Measurements from ENCODE around the gene MAP7D1. TPM values are rescaled to one million over a fixed set of nuclear protein-coding genes. Genes with fewer than 3 reads are reported as not detected.

MAP7D1 gene
- total RNA-seq, 2 donors from 2014 or later = 119 to 120 TPM

DNA sequence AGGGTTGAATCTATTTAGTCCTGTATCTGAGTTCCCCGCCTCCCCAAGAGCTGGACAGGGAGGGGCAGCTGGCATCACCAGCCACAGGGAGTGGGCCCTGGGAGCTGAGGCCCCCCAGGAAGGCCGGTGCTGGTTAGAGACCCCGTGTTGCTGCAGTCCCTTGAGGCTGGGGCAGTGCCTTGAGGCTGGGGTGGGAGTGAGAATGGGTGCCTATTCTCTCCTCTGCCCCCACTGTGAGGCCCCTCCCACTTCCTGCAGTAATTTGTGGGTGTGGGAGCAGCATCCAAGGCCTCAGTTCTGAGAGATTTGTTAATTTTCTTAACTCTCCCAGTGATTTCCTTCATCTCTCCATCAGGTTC, 4.1 kb upstream of the MAP7D1 start:
- Histone ChIP-seq H3K36me3 (ENCODE audit: control insufficient read depth, insufficient read depth, low read length) (peaks cover 2% of the 10 kb centered on the region), H3K4me3 (ENCODE audit: low read length) (no peak overlapping the region), H3K27ac (ENCODE audit: low read depth, low read length) (peak overlapping the region; percentile 74), H3K27me3 (ENCODE audit: control insufficient read depth, insufficient read depth, low read length, poor library complexity, severe bottlenecking) (no peaks in the 10 kb centered on the region), H3K9me3 (ENCODE audit: control insufficient read depth, low read length) (no peaks in the 10 kb centered on the region), H3K4me1 (ENCODE audit: control insufficient read depth, insufficient read depth, low read length) (no peaks in the 10 kb centered on the region), H3K9ac (ENCODE audit: extremely low read depth, low read length, poor library complexity, severe bottlenecking) (no peak overlapping the region)
- H3K9me3 Mint-ChIP-seq = peaks cover 2% of the 10 kb centered on the region
- no peak for DNase-seq
- 48 to 62% methylated on average over 3 of the region's 3 CpGs for WGBS, 2 experiments (ENCODE audit: insufficient coverage in 1 of 2, insufficient read length in 1 of 2)
- H3K36me3 Mint-ChIP-seq (ENCODE audit: low read depth) = peaks cover 11% of the 10 kb centered on the region
- TF ChIP-seq, protein P1, sequence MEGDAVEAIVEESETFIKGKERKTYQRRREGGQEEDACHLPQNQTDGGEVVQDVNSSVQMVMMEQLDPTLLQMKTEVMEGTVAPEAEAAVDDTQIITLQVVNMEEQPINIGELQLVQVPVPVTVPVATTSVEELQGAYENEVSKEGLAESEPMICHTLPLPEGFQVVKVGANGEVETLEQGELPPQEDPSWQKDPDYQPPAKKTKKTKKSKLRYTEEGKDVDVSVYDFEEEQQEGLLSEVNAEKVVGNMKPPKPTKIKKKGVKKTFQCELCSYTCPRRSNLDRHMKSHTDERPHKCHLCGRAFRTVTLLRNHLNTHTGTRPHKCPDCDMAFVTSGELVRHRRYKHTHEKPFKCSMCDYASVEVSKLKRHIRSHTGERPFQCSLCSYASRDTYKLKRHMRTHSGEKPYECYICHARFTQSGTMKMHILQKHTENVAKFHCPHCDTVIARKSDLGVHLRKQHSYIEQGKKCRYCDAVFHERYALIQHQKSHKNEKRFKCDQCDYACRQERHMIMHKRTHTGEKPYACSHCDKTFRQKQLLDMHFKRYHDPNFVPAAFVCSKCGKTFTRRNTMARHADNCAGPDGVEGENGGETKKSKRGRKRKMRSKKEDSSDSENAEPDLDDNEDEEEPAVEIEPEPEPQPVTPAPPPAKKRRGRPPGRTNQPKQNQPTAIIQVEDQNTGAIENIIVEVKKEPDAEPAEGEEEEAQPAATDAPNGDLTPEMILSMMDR (conservative IDR thresholded peaks at IDR 0.05) = no peak
- peaks cover 23% of the 10 kb centered on the region for H3K4me1 Mint-ChIP-seq
- H3K27ac Mint-ChIP-seq = no peak overlapping the region
- peaks cover 24% of the 10 kb centered on the region for H3K27me3 Mint-ChIP-seq (ENCODE audit: insufficient read depth)
- no peak overlapping the region for H3K4me3 Mint-ChIP-seq

DNA sequence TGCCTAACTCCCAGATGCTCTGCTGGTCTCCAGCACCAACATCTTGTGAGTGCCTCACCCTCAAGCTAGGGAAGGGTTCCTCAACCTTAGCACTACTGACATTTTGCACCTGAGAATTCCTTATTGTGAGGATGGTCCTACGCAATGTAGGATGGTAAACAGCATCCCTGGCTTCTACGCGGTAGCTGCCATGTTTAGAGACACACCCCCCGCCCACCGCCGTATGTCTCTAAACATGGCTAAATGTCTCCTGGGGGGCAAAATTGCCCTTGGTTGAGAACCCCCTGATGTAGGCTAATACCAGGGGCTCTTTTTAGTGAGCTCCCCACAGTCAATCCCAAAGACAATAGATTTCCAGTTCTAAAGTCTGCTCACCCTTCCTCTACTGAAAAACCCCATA, 2.5 kb upstream of the MAP7D1 start:
- H3K27ac Mint-ChIP-seq = no peak overlapping the region
- H3K9me3 Mint-ChIP-seq = no peaks in the 10 kb centered on the region
- H3K36me3 Mint-ChIP-seq (ENCODE audit: low read depth) = peaks cover 2% of the 10 kb centered on the region
- H3K27ac ChIP-seq (ENCODE audit: low read depth, low read length) = no peak overlapping the region
- H3K27me3 Mint-ChIP-seq (ENCODE audit: insufficient read depth) = peaks cover 24% of the 10 kb centered on the region
- no peak for DNase-seq
- H3K9ac ChIP-seq (ENCODE audit: extremely low read depth, low read length, poor library complexity, severe bottlenecking) = no peak overlapping the region
- H3K4me1 ChIP-seq (ENCODE audit: control insufficient read depth, insufficient read depth, low read length) = peaks cover 10% of the 10 kb centered on the region
- TF ChIP-seq, protein P1 (conservative IDR thresholded peaks at IDR 0.05) = no peak
- no peaks in the 10 kb centered on the region for H3K27me3 ChIP-seq (ENCODE audit: control insufficient read depth, insufficient read depth, low read length, poor library complexity, severe bottlenecking)
- peaks cover 7% of the 10 kb centered on the region for H3K36me3 ChIP-seq (ENCODE audit: control insufficient read depth, insufficient read depth, low read length)
- WGBS, 2 experiments (ENCODE audit: insufficient coverage in 1 of 2, insufficient read length in 1 of 2) = 98 to 100% methylated on average over 6 of the region's 6 CpGs
- H3K4me3 Mint-ChIP-seq = no peak overlapping the region
- H3K4me1 Mint-ChIP-seq = peaks cover 37% of the 10 kb centered on the region
- no peak overlapping the region for H3K4me3 ChIP-seq (ENCODE audit: low read length)
- no peaks in the 10 kb centered on the region for H3K9me3 ChIP-seq (ENCODE audit: control insufficient read depth, low read length)

DNA sequence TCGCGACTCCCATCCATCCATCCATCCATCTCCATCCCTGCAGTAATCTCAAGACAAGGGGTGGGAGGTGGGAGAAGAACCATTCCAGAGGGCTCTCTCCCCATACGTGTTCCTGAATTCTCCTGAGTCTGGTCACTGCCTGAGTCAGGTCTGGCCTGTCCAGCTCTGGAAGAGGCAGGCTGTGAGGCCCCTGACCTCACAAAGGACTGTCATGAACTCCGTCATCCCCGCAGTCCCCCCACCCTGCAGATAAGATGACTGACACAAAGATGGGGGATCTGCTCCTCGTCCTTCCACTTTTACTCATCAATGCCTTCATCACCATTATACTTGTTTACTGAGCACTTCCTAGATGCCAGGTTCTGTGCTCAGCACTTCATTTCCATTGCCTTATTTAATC, 1.6 kb upstream of the MAP7D1 start:
- no peak overlapping the region for H3K4me3 ChIP-seq (ENCODE audit: low read length)
- peak overlapping the region; percentile 84 for H3K4me3 Mint-ChIP-seq

More for the DNA sequence above, 1.6 kb upstream of the MAP7D1 start:
- H3K36me3 ChIP-seq (ENCODE audit: control insufficient read depth, insufficient read depth, low read length) = peaks cover 12% of the 10 kb centered on the region
- Mint-ChIP-seq H3K27me3 (ENCODE audit: insufficient read depth) (peaks cover 24% of the 10 kb centered on the region), H3K4me1 (peaks cover 39% of the 10 kb centered on the region), H3K27ac (no peak overlapping the region), H3K9me3 (no peaks in the 10 kb centered on the region), H3K36me3 (ENCODE audit: low read depth) (peaks cover 6% of the 10 kb centered on the region)
- TF ChIP-seq, protein P1 (conservative IDR thresholded peaks at IDR 0.05) = no peak
- peak overlapping the region; percentile 95 for H3K27ac ChIP-seq (ENCODE audit: low read depth, low read length)
- H3K9me3 ChIP-seq (ENCODE audit: control insufficient read depth, low read length) = no peaks in the 10 kb centered on the region
- H3K4me1 ChIP-seq (ENCODE audit: control insufficient read depth, insufficient read depth, low read length) = peaks cover 11% of the 10 kb centered on the region
- H3K9ac ChIP-seq (ENCODE audit: extremely low read depth, low read length, poor library complexity, severe bottlenecking) = no peak overlapping the region
- DNase-seq = no peak
- H3K27me3 ChIP-seq (ENCODE audit: control insufficient read depth, insufficient read depth, low read length, poor library complexity, severe bottlenecking) = no peaks in the 10 kb centered on the region
- 92 to 94% methylated on average over 4 to 6 of the region's 6 CpGs for WGBS, 2 experiments (ENCODE audit: insufficient coverage in 1 of 2, insufficient read length in 1 of 2)

Data from endodermal cell (in vitro differentiated cells).